Astrocyte (in vitro differentiated cells and primary cell): Measurements from ENCODE around the gene NDUFAF5. TPM values are rescaled to one million over a fixed set of nuclear protein-coding genes. Genes with fewer than 3 reads are reported as not detected.

Source experiments
- DNase-seq: peaks from one replicate; pipeline ENCODE4 v3.0.0-alpha.2; 2010; ENCODE audit warnings: low read depth
- FAIRE-seq: peaks from 2 replicates; lab custom pipeline; 2011; peaks lifted over from hg19 to GRCh38; lab: Jason Lieb, UNC
- H2AFZ ChIP-seq: 2 replicates; pipeline ENCODE4 v1.6.0; 2012; ENCODE audit warnings: low read depth, low read length, inconsistent platforms
- H3K27ac ChIP-seq: 2 replicates; pipeline ENCODE4 v1.5.1; 2011; ENCODE audit warnings: low read depth, low read length, inconsistent platforms
- H3K27me3 ChIP-seq: 2 replicates; pipeline ENCODE4 v1.6.0; 2011; ENCODE audit warnings: low read length, inconsistent platforms; ENCODE audit not compliant: insufficient read depth
- H3K36me3 ChIP-seq: 2 replicates; pipeline ENCODE4 v1.5.1; 2011; ENCODE audit warnings: low read length, inconsistent platforms; ENCODE audit not compliant: insufficient read depth
- H3K4me1 ChIP-seq: 2 replicates; pipeline ENCODE4 v1.5.1; 2011; ENCODE audit warnings: low read length, inconsistent platforms; ENCODE audit not compliant: insufficient read depth
- H3K4me2 ChIP-seq: 2 replicates; pipeline ENCODE4 v1.6.0; 2012; ENCODE audit warnings: low read length, inconsistent platforms
- H3K4me3 ChIP-seq: 2 replicates; pipeline ENCODE4 v1.5.1; 2011; ENCODE audit warnings: low read depth, mild to moderate bottlenecking, low read length, inconsistent platforms; ENCODE audit not compliant: insufficient read depth
- H3K79me2 ChIP-seq: 2 replicates; pipeline ENCODE4 v1.6.0; 2012; ENCODE audit warnings: mild to moderate bottlenecking, low read length, inconsistent platforms; ENCODE audit not compliant: insufficient read depth
- H3K9ac ChIP-seq: 2 replicates; pipeline ENCODE4 v1.6.0; 2012; ENCODE audit warnings: mild to moderate bottlenecking, low read length, inconsistent platforms
- H3K9me3 ChIP-seq: 2 replicates; pipeline ENCODE4 v1.5.1; 2012; ENCODE audit warnings: low read depth, mild to moderate bottlenecking, low read length, inconsistent platforms; ENCODE audit not compliant: insufficient read depth
- H4K20me1 ChIP-seq: 2 replicates; pipeline ENCODE4 v1.6.0; 2012; ENCODE audit warnings: low read length, inconsistent platforms; ENCODE audit not compliant: insufficient read depth
- H3K27ac Mint-ChIP-seq: one replicate; pipeline ENCODE4 v1.8.0; 2021; ENCODE audit warnings: mild to moderate bottlenecking, mixed read lengths; ENCODE audit not compliant: unreplicated experiment
- H3K27me3 Mint-ChIP-seq: one replicate; pipeline ENCODE4 v1.8.0; 2021; ENCODE audit warnings: low read depth, mixed read lengths; ENCODE audit not compliant: unreplicated experiment
- H3K36me3 Mint-ChIP-seq: one replicate; pipeline ENCODE4 v1.8.0; 2021; ENCODE audit warnings: low read depth, mixed read lengths; ENCODE audit not compliant: unreplicated experiment
- H3K4me1 Mint-ChIP-seq: one replicate; pipeline ENCODE4 v1.8.0; 2021; ENCODE audit warnings: low read depth, mixed read lengths; ENCODE audit not compliant: unreplicated experiment
- H3K4me3 Mint-ChIP-seq: one replicate; pipeline ENCODE4 v1.8.0; 2021; ENCODE audit warnings: mild to moderate bottlenecking, moderate library complexity, mixed read lengths; ENCODE audit not compliant: unreplicated experiment
- H3K9me3 Mint-ChIP-seq: one replicate; pipeline ENCODE4 v1.8.0; 2021; ENCODE audit warnings: mild to moderate bottlenecking, mixed read lengths; ENCODE audit not compliant: unreplicated experiment
- EZH2 ChIP-seq: IDR thresholded peaks from 2 replicates; pipeline ENCODE4 v1.6.1; 2012; ENCODE audit warnings: mild to moderate bottlenecking, low read length, inconsistent platforms; ENCODE audit not compliant: insufficient read depth
- total RNA-seq: library from RNA; stranded (reverse); gene quantifications from 2 replicates; pipeline ENCODE4 v1.2.1, GENCODE V29; 2021
- TF ChIP-seq, protein P1 (sequence below): IDR thresholded peaks from 2 replicates; pipeline ENCODE4 v1.5.1; 2011; ENCODE audit warnings: low read depth, mild to moderate bottlenecking, inconsistent platforms, low read length, moderate library complexity; ENCODE audit not compliant: insufficient read depth

The NDUFAF5 gene
- total RNA-seq, 1 donor from 2014 or later, result 31.6 TPM

DNA sequence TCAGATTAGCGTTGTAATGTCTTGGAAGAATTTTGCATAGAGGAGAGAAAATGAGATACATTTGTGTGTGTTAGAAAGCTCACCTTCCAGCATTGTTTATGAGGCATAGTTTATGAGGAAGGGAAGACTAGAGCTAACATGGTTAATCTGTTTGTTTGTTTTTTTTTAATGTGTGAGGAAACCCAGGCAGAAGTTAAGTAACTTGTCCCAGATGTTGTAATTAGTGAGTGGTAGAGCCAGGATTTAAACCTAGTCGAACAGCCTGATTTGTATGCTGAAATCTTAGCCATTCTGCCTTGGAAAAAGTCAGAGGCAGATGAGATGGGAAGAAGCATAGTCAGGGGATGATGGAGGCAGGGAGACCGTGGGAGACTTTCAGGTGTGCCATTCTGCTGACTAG lies 29.1 kb downstream of the NDUFAF5 start:
- Histone ChIP-seq H3K4me2 (no peak overlapping the region), H3K9ac (no peak overlapping the region), H3K27ac (no peak overlapping the region), H3K4me1 (no peaks in the 10 kb centered on the region), H3K4me3 (no peak overlapping the region), H3K9me3 (no peaks in the 10 kb centered on the region), H3K27me3 (no peaks in the 10 kb centered on the region), H3K36me3 (peaks cover 37% of the 10 kb centered on the region), H4K20me1 (peaks cover 6% of the 10 kb centered on the region), H2AFZ (no peak overlapping the region), H3K79me2 (no peaks in the 10 kb centered on the region)
- FAIRE-seq, result no peak
- Mint-ChIP-seq H3K27ac (no peak overlapping the region), H3K4me1 (no peaks in the 10 kb centered on the region), H3K9me3 (no peaks in the 10 kb centered on the region), H3K36me3 (peaks cover 4% of the 10 kb centered on the region), H3K4me3 (no peak overlapping the region), H3K27me3 (no peaks in the 10 kb centered on the region)
- no peak for TF ChIP-seq EZH2
- TF ChIP-seq, protein P1, sequence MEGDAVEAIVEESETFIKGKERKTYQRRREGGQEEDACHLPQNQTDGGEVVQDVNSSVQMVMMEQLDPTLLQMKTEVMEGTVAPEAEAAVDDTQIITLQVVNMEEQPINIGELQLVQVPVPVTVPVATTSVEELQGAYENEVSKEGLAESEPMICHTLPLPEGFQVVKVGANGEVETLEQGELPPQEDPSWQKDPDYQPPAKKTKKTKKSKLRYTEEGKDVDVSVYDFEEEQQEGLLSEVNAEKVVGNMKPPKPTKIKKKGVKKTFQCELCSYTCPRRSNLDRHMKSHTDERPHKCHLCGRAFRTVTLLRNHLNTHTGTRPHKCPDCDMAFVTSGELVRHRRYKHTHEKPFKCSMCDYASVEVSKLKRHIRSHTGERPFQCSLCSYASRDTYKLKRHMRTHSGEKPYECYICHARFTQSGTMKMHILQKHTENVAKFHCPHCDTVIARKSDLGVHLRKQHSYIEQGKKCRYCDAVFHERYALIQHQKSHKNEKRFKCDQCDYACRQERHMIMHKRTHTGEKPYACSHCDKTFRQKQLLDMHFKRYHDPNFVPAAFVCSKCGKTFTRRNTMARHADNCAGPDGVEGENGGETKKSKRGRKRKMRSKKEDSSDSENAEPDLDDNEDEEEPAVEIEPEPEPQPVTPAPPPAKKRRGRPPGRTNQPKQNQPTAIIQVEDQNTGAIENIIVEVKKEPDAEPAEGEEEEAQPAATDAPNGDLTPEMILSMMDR, result no peak
- DNase-seq, result no peak

DNA sequence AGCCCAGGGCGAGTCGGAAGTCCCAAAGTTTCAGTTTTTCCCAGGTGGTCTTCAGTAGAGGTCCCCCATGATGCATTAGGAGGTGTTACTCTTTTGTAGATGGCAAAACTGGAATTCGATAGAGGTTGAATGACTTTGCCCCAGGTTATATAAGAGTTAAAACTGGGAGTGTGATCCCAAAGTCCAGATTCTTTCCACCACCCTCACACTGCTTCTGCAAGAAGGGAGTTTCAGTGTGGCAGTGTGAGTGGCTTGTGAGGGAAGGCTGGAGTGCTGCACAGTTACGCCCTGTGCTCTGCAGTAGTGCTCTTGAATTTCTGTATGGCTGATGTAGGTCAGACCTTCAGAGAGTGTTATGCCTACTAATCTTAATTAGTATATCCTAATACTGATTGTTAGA lies 29.8 kb downstream of the NDUFAF5 start:
- TF ChIP-seq, protein P1, result no peak
- no peak for TF ChIP-seq EZH2
- Mint-ChIP-seq H3K36me3 (peaks cover 4% of the 10 kb centered on the region), H3K9me3 (no peaks in the 10 kb centered on the region), H3K4me1 (no peaks in the 10 kb centered on the region), H3K27ac (no peak overlapping the region), H3K27me3 (no peaks in the 10 kb centered on the region), H3K4me3 (no peak overlapping the region)
- Histone ChIP-seq H3K36me3 (peaks cover 29% of the 10 kb centered on the region), H3K4me2 (no peak overlapping the region), H3K9ac (no peak overlapping the region), H4K20me1 (peaks cover 6% of the 10 kb centered on the region), H2AFZ (no peak overlapping the region), H3K27ac (no peak overlapping the region), H3K4me1 (no peaks in the 10 kb centered on the region), H3K9me3 (no peaks in the 10 kb centered on the region), H3K4me3 (no peak overlapping the region), H3K27me3 (no peaks in the 10 kb centered on the region), H3K79me2 (no peaks in the 10 kb centered on the region)
- DNase-seq, result no peak
- FAIRE-seq, result no peak

DNA sequence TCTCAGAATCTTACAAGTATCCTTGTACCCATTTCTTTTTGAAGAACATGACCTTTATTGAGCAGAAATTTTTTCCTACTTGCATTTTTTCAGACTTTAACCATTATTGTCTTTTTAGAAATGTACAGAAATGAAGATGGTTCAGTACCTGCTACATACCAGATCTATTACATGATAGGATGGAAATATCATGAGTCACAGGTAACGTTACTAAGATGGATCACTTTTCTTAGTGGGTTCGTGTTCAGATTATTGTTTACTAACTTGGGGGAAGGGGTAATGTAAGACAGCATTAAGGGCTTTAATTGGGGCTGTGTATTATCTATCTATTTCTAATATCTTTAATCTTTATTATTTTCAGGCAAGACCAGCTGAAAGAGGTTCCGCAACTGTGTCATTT lies 31.9 kb downstream of the NDUFAF5 start:
- no peaks in the 10 kb centered on the region for H3K79me2 ChIP-seq
- FAIRE-seq (no peak), DNase-seq (peak; percentile 11)
- peaks cover 4% of the 10 kb centered on the region for H3K36me3 Mint-ChIP-seq
- no peak overlapping the region for H3K27ac Mint-ChIP-seq
- no peak overlapping the region for H3K9ac ChIP-seq
- peaks cover 2% of the 10 kb centered on the region for H3K4me1 Mint-ChIP-seq
- no peaks in the 10 kb centered on the region for H3K4me1 ChIP-seq
- no peaks in the 10 kb centered on the region for H3K9me3 Mint-ChIP-seq
- H3K4me3 Mint-ChIP-seq, result no peak overlapping the region
- no peak for TF ChIP-seq EZH2
- TF ChIP-seq, protein P1, result no peak
- H2AFZ ChIP-seq, result no peak overlapping the region
- H3K9me3 ChIP-seq, result no peaks in the 10 kb centered on the region
- H3K27ac ChIP-seq, result no peak overlapping the region
- H3K27me3 Mint-ChIP-seq, result no peaks in the 10 kb centered on the region
- no peaks in the 10 kb centered on the region for H3K27me3 ChIP-seq
- H3K4me2 ChIP-seq, result no peak overlapping the region
- peaks cover 23% of the 10 kb centered on the region for H3K36me3 ChIP-seq
- no peak overlapping the region for H3K4me3 ChIP-seq
- H4K20me1 ChIP-seq, result peaks cover 6% of the 10 kb centered on the region
